OCI-LY3 (cell line): ENCODE data around the gene ABI1.

Experiments used
- EZH2phosphoT487 ChIP-seq: fragments of 200-600 bp; shearing (Covaris generic); IDR thresholded peaks from 2 replicates; pipeline ENCODE4 v1.6.1; 2018; ENCODE audit warnings: antibody characterized with exemption, mixed run types, low read depth
- TF ChIP-seq, protein P1 (sequence below): fragments of 200-600, 300-600 bp; sonication (generic); IDR thresholded peaks from 2 replicates; pipeline ENCODE4 v1.5.1; 2014; ENCODE audit warnings: antibody characterized with exemption, low read length, low read depth

DNA sequence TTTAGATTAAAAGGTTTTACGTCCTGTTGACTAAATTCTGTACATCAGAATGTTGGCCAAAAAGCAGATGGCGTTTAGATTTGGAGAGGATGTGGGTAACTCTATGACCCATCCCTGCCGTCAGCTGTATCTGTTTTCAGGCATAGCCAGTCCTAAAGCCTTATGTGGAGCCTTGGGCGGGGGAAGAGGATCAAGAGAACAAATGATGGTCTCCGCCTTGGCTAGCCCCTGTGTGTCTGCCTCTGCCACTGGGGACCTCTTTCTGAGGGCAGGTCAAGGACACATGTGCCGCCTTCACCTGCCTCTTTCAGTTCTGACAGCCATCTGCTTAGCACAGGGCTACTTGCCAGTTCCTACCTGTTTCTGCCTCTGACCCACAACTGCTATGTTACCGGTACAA, 139.2 kb downstream of the ABI1 start:
- TF ChIP-seq, protein P1, sequence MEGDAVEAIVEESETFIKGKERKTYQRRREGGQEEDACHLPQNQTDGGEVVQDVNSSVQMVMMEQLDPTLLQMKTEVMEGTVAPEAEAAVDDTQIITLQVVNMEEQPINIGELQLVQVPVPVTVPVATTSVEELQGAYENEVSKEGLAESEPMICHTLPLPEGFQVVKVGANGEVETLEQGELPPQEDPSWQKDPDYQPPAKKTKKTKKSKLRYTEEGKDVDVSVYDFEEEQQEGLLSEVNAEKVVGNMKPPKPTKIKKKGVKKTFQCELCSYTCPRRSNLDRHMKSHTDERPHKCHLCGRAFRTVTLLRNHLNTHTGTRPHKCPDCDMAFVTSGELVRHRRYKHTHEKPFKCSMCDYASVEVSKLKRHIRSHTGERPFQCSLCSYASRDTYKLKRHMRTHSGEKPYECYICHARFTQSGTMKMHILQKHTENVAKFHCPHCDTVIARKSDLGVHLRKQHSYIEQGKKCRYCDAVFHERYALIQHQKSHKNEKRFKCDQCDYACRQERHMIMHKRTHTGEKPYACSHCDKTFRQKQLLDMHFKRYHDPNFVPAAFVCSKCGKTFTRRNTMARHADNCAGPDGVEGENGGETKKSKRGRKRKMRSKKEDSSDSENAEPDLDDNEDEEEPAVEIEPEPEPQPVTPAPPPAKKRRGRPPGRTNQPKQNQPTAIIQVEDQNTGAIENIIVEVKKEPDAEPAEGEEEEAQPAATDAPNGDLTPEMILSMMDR = no peak
- no peak for TF ChIP-seq EZH2phosphoT487
